ENCODE results near the gene EIF4E3.

- no peak for TF ChIP-seq CTCF (conservative IDR thresholded peaks at IDR 0.05; ENCODE audit: low read depth, low read length)
- TF ChIP-seq EZH2 (IDR thresholded peaks at IDR 0.05; ENCODE audit: low read length, unreplicated experiment): no peak
Measured at GRCh38 chr3:71742621-71743020, 17.4 kb upstream of the EIF4E3 start.
